GM12874 (cell line): ENCODE data around the gene TIMP2.

Source experiments
- TF ChIP-seq, protein P1 (sequence below): IDR thresholded peaks from 2 replicates; pipeline ENCODE4 v1.5.1; 2011; ENCODE audit warnings: low read depth, mild to moderate bottlenecking, control low read depth, low read length, moderate library complexity; ENCODE audit not compliant: insufficient read depth

TIMP2 gene

GRCh38 chr17:78953356-78954350 lies 28.5 kb upstream of the TIMP2 start:
- TF ChIP-seq, protein P1, sequence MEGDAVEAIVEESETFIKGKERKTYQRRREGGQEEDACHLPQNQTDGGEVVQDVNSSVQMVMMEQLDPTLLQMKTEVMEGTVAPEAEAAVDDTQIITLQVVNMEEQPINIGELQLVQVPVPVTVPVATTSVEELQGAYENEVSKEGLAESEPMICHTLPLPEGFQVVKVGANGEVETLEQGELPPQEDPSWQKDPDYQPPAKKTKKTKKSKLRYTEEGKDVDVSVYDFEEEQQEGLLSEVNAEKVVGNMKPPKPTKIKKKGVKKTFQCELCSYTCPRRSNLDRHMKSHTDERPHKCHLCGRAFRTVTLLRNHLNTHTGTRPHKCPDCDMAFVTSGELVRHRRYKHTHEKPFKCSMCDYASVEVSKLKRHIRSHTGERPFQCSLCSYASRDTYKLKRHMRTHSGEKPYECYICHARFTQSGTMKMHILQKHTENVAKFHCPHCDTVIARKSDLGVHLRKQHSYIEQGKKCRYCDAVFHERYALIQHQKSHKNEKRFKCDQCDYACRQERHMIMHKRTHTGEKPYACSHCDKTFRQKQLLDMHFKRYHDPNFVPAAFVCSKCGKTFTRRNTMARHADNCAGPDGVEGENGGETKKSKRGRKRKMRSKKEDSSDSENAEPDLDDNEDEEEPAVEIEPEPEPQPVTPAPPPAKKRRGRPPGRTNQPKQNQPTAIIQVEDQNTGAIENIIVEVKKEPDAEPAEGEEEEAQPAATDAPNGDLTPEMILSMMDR = no peak

DNA sequence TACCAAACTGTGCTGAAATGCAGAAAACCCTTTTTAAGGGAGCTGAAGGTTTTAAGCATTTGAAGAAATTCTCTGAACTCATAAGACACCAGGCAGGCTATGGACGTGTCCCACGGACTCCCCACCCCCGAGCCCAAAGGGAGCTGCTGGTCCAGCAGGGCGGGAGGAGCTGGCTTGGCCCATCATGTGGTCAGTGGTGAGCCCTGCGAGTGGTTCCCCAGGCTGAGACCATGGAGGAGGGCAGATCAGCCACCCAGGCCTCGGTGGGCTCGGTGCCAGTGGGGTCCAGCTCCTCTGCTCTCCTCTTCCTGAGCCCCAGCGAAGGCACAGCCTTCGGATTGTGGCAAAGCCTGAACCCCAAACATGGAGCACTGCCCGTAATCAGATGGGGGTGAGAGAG lies 27.5 kb upstream of the TIMP2 start:
- TF ChIP-seq, protein P1 = no peak

DNA sequence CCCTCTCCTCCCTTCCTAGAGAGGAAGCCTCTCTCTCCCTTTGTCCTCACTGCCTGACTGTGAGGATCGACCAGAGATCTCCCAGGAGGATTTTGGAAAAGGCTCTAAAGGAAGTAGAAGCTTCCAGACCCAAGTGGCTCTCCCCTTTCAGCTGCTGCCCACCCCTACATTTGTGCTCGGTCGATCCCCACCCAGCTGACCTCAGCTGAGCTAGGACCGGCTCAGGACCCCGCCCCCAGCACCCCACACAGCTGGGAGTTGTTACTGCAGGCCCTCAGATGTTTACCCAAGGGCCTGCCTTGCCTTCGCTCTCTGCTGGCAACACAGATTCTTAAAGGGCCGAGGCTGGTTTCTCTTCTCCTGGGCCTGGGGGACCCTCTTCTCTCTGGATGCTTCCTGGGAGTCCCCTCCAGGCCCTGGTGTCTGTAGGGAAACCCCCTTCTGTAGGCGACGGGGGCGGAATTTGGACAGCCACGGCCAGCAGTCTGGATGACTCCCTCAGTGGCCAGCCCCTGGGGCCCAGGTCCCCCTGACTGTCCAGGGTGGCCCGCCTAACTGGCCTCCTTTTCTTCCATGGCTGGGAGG lies 26.9 kb upstream of the TIMP2 start:
- TF ChIP-seq, protein P1 = no peak

- TF ChIP-seq, protein P1 = no peak
Measured at GRCh38 chr17:78950870-78951269, 25.7 kb upstream of the TIMP2 start.

DNA sequence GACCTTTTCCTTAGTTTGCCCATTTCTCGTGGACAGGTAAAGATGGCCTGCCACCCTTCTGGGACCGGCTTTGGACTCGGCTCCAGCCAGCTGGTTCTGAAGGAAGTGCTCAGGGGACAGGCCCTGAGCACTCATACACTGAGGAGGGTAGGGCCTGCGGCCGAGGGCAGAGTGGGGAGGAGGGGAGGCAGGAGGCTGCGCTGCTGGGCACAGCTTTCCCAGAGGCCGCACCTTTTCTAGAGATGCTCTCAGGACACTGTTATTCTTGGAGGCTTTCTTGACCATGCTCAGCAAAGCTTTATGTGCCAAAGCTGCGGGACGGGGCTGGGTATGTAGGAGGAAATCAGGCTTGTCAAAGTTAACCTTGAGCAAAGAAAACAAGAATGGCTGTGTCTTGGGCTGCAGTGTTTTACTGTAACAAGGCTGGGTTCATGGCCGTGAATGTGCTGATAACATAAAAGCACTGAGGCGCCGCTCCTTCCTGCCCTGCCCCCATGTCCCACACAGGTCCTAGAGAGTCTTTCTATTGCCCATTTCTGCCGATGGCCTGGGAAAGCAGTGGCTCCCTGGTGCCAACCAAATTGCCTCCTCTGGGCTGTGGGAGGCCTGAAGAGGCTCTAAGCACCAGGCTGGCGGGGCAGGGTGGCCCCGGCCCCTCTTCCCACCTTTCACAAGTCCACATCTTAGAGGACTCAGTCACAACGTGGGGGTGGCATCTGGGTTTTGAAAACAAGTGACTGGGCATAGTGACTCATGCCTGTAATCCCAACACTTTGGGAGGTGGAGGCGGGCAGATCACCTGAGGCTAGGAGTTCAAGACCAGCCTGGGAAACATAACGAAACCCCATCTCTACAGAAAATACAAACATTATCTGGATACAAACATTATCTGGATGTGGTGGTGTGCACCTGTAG lies 22.3 kb upstream of the TIMP2 start:
- TF ChIP-seq, protein P1 = no peak

DNA sequence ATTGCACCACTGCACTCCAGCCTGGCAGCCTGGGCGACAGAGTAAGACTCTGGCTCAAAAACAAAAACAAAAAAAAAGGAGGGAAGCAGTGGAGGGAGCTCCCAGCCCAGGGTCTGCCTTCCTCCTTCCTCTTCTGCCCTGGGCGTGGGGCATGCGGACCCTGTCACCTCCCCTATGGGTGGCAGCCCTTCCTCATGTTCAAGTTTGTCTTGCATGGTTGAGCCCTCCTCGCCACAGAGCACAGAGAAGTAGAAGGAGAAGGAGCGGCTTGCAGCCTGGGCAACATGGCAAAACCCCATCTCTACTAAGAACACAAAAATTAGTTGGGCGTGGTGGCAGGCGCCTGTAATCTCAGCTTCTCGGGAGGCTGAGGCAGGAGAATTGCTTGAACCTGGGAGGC lies 21.4 kb upstream of the TIMP2 start:
- TF ChIP-seq, protein P1 = no peak

DNA sequence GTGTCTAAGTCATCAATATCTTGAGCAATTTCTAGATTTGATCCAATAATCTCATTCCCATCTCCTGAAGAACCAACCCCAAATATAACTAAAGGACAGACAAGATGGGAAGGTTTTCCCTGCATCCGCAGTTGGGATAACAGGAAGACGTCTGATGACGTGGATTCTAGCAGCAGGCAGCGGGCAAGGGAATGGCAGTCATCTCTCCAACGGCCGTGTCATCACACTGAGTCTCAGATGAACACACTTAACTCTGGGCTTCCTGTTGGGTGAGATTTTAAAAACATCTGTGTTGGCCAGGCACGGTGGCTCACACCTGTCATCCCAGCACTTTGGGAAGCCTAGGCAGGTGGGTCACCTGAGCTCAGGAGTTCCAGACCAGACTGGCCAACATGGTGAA lies 20.9 kb upstream of the TIMP2 start:
- TF ChIP-seq, protein P1 = no peak
